Activated naive CD4-positive, alpha-beta T cell treated with anti-CD3 and anti-CD28 coated beads, Interleukin-2, amount 10 ng/mL, durations not matched to agents 7 days and 5 days (primary cell): ENCODE results near the gene TMEM167B.
"Not testable (repeated sequence)": the region's sequence is repeated elsewhere in the genome, so short reads cannot be mapped to it uniquely, and the experiment has no call there.

Source experiments
- CTCF ChIA-PET: fragments of 350-600 bp; sonication (Branson Sonifier 250); formaldehyde crosslinking; loops from one replicate; lab custom pipeline; 2021; ENCODE audit warnings: antibody characterized with exemption; lab: Charles Lee
- DNase-seq: peaks from one replicate; pipeline ENCODE4 v3.0.0-alpha.2; 2020
- H3K27ac Mint-ChIP-seq: one replicate; pipeline ENCODE4 v1.8.0; 2021; ENCODE audit warnings: mild to moderate bottlenecking, moderate library complexity, mixed read lengths
- H3K27me3 Mint-ChIP-seq: one replicate; pipeline ENCODE4 v1.8.0; 2021; ENCODE audit warnings: mild to moderate bottlenecking, mixed read lengths
- H3K36me3 Mint-ChIP-seq: one replicate; pipeline ENCODE4 v1.8.0; 2021; ENCODE audit warnings: mixed read lengths
- H3K4me1 Mint-ChIP-seq: one replicate; pipeline ENCODE4 v1.8.0; 2021; ENCODE audit warnings: mixed read lengths
- H3K4me3 Mint-ChIP-seq: one replicate; pipeline ENCODE4 v1.8.0; 2021; ENCODE audit warnings: mild to moderate bottlenecking, moderate library complexity, mixed read lengths
- H3K9me3 Mint-ChIP-seq: one replicate; pipeline ENCODE4 v1.8.0; 2021; ENCODE audit warnings: mixed read lengths

Gene TMEM167B

DNA sequence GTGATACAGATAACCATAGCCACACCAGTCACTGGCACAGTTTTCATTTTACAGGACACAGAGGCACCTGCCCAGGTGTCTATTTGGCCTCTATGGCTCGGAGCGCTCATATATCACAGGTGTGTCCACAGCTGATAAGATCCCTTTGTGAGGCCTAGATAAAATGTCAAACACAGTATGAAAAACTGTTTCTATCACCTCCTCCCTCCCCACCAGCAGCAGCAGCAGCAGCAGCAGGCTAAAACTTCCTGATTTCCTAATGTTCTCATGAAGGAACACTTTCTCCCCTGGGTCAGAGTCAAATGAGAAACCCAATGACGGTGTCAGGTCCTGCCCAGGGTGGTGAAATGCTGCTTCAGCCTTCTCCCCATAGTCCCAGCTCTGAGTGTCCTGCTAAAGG is 47.8 kb downstream of the TMEM167B start:
- no peaks in the 10 kb centered on the region for H3K36me3 Mint-ChIP-seq
- CTCF ChIA-PET: no interaction called here
- H3K27me3 Mint-ChIP-seq: no peaks in the 10 kb centered on the region
- no peak overlapping the region for H3K4me3 Mint-ChIP-seq
- no peak overlapping the region for H3K27ac Mint-ChIP-seq
- peaks cover 16% of the 10 kb centered on the region for H3K4me1 Mint-ChIP-seq
- H3K9me3 Mint-ChIP-seq: no peaks in the 10 kb centered on the region
- DNase-seq: no peak

- Mint-ChIP-seq H3K4me1 (no peaks in the 10 kb centered on the region), H3K4me3 (no peak overlapping the region), H3K9me3 (no peaks in the 10 kb centered on the region), H3K36me3 (no peaks in the 10 kb centered on the region), H3K27me3 (no peaks in the 10 kb centered on the region), H3K27ac (no peak overlapping the region)
- DNase-seq: no peak
- CTCF ChIA-PET: interaction anchor here (1.3 kb wide), 1 partner anchor 30 kb away, joined by 3 read pairs; no protein-coding TSS in a partner anchor
Observed at GRCh38 chr1:109140392-109140791, 49.8 kb downstream of the TMEM167B start.

GRCh38 chr1:109142260-109142659 is 51.7 kb downstream of the TMEM167B start:
- Mint-ChIP-seq H3K4me1 (no peaks in the 10 kb centered on the region), H3K27ac (no peak overlapping the region), H3K4me3 (no peak overlapping the region), H3K9me3 (no peaks in the 10 kb centered on the region), H3K36me3 (no peaks in the 10 kb centered on the region), H3K27me3 (no peaks in the 10 kb centered on the region)
- no peak for DNase-seq
- CTCF ChIA-PET: interaction anchor here (1.1 kb wide), 1 partner anchor 52 kb away, joined by 3 read pairs; no protein-coding TSS in a partner anchor

DNA sequence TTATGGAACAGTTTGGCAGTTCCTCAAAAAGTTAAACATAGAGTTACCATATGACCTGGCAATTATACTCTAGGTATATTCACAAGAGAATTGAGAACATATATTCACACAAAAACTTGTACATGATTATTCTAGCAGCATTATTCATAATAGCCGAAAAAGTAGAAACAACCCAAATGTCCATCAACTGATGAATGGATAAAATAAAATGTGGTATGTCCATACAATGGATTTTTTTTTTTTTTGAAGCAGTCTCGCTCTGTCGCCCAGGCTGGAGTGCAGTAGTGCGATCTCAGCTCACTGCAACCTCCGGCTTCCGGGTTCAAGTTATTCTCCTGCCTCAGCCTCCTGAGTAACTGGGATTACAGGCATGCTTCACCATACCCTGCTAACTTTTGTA is 52.2 kb downstream of the TMEM167B start:
- H3K27ac Mint-ChIP-seq, H3K27me3 Mint-ChIP-seq: not testable (repeated sequence)
- CTCF ChIA-PET: interaction anchor here (1.1 kb wide), 1 partner anchor 51 kb away, joined by 3 read pairs; no protein-coding TSS in a partner anchor

More for the DNA sequence above, 52.2 kb downstream of the TMEM167B start:
- H3K36me3 Mint-ChIP-seq, H3K4me1 Mint-ChIP-seq, DNase-seq, H3K9me3 Mint-ChIP-seq, H3K4me3 Mint-ChIP-seq: not testable (repeated sequence)
